Bronchial epithelial cell (primary cell): ENCODE measurements around the gene TSC2. TPM values are rescaled to one million over a fixed set of nuclear protein-coding genes. Genes with fewer than 3 reads are reported as not detected.
"Not testable (repeated sequence)": the region's sequence is repeated elsewhere in the genome, so short reads cannot be mapped to it uniquely, and the experiment has no call there.

Experiments used
- DNase-seq: peaks from one replicate; pipeline ENCODE4 v3.0.0-alpha.2; 2010; ENCODE audit warnings: low read depth
- FAIRE-seq: peaks from 2 replicates; lab custom pipeline; 2011; peaks lifted over from hg19 to GRCh38; lab: Jason Lieb, UNC
- H3K27me3 ChIP-seq: 2 replicates; pipeline ENCODE4 v1.5.1; 2011; ENCODE audit warnings: low read length; ENCODE audit not compliant: control insufficient read depth, insufficient read depth
- H3K36me3 ChIP-seq: 2 replicates; pipeline ENCODE4 v1.5.1; 2011; ENCODE audit warnings: low read length; ENCODE audit not compliant: control insufficient read depth, insufficient read depth
- H3K4me3 ChIP-seq: 2 replicates; pipeline ENCODE4 v1.5.1; 2011; ENCODE audit warnings: mild to moderate bottlenecking, low read depth, low read length, control low read depth
- total RNA-seq: library from RNA; depleted of rRNA; stranded (reverse); fragments of >200 nt; gene quantifications from 2 replicates; pipeline ENCODE4 v1.2.1, GENCODE V29; 2014
- TF ChIP-seq, protein P1 (sequence below): IDR thresholded peaks from 2 replicates; pipeline ENCODE4 v1.5.1; 2011; ENCODE audit warnings: mild to moderate bottlenecking, moderate library complexity, low read length, control low read depth, inconsistent platforms; ENCODE audit not compliant: insufficient read depth, severe bottlenecking

TSC2 gene
- total RNA-seq, 1 donor from 2014 or later: 25.0 TPM

DNA sequence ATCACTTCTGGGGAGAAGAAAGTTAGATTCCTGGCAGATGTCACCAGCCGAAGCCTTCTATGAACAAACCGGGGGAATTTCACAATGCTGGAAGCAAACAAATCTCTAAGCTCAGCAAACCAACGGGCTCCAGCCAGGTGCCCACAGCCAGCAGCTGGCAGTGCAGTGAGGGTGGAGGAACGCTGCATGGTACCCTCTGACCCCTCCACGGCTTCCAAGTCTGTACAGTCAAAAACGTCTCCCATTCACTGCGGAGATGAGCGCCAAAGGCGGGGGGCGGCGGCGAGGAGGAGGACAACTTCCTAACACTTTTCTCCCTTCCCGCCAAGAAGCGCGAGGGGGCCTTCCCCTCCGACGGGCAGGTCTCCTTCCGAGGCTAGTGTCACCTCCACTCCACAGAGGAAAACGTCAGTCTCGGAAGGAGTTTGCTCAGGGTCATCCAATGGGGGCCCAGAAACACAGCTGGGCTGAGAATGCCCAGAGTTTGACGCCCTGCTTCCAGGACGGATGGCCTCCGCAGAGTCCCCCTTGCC lies 39.1 kb upstream of the TSC2 start:
- no peak for DNase-seq
- Histone ChIP-seq H3K27me3 (no peaks in the 10 kb centered on the region), H3K4me3 (peak overlapping the region; percentile 59), H3K36me3 (peaks cover 23% of the 10 kb centered on the region)
- no peak for FAIRE-seq
- TF ChIP-seq, protein P1, sequence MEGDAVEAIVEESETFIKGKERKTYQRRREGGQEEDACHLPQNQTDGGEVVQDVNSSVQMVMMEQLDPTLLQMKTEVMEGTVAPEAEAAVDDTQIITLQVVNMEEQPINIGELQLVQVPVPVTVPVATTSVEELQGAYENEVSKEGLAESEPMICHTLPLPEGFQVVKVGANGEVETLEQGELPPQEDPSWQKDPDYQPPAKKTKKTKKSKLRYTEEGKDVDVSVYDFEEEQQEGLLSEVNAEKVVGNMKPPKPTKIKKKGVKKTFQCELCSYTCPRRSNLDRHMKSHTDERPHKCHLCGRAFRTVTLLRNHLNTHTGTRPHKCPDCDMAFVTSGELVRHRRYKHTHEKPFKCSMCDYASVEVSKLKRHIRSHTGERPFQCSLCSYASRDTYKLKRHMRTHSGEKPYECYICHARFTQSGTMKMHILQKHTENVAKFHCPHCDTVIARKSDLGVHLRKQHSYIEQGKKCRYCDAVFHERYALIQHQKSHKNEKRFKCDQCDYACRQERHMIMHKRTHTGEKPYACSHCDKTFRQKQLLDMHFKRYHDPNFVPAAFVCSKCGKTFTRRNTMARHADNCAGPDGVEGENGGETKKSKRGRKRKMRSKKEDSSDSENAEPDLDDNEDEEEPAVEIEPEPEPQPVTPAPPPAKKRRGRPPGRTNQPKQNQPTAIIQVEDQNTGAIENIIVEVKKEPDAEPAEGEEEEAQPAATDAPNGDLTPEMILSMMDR: no peak

DNA sequence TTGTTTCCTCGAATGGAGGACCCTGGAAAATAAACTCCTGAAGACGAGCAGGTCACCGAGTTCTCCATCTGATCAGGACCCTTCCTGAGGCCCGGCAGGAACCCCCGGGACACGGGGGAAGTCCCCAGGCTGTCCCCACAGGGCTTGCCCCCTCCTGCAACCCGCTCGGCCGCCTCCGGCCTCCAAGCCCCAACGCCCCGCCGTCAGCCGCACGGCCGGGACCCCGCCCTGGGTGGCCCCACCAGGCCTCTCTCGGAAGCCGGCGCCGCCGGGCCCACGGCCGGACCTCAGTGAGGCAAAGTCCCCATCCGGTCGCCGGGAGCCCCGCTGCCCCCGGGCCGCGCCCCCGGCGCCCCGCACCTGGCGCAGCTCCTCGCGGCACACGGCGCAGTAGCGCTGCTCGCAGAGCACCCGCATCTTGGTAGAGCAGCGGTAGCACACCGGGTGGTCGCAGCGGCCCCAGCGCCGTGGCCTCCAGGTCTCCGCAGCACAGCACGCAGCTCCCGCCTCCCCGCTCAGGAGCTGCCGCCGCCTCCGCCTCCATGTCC lies 38.5 kb upstream of the TSC2 start:
- H3K36me3 ChIP-seq: peaks cover 22% of the 10 kb centered on the region
- H3K4me3 ChIP-seq: peak overlapping the region; percentile 59
- DNase-seq (no peak), FAIRE-seq (no peak)
- H3K27me3 ChIP-seq: no peaks in the 10 kb centered on the region
- TF ChIP-seq, protein P1: no peak

DNA sequence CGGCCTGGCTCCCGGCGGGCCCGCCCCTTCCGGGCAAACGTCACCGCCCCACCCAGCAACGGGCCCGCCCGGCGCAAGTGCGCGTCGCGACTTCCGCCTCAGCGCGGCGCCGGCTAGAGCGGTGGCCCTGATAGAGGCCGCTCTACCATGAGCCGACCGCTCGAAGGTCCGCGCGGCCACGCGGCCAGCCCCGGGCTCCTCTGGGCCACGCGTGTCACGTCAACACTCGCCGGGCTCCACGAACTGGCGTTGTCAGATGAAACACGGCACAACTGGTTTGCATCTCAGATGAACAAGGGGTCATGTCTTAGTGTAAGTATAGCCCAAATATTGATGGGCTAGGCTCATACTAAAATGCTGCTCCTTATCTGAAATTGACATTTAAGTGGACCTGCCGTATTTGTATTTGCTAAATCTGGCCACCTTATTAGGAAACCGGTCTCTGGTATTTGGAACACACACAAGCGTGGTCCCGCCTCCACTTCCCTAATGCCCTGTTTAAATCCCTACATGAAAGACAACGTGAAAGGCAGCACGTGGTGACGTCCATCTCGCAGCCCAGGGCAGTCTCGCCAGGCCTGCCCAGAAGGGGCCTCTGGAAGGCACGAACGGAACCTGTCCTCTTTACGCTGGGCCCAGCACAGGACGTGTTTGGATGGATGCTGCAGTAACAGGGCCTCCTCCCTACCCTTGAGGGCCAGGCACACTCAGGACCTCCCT lies 37.8 kb upstream of the TSC2 start, which contains the start of gene ZNF598:
Gene ZNF598 (minus strand): TSS at position 31 of the 720 bp plus-strand sequence.
- Histone ChIP-seq H3K36me3 (peaks cover 17% of the 10 kb centered on the region), H3K4me3 (peak within 1 kb of the TSS; percentile 59), H3K27me3 (no peaks in the 10 kb centered on the region)
- DNase-seq (peak; percentile 52), FAIRE-seq (no peak)
- TF ChIP-seq, protein P1: peak; percentile 9

DNA sequence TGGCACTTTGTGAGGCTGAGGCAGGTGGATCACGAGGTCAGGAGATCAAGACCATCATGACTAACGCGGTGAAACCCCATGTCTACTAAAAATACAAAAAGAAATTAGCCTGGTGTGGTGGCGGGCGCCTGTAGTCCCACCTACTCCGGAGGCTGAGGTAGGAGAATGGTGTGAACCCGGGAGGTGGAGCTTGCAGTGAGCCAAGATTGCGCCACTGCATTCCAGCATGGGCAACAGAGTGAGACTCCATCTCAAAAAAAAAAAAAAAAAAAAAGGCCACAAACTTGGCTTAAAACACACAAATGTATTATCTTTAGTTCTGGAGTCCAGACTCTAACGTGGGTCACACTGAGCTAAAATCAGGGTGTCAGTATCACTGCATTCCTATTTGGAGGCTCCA lies 36.1 kb upstream of the TSC2 start:
- not testable (repeated sequence) for H3K27me3 ChIP-seq, FAIRE-seq, H3K4me3 ChIP-seq, H3K36me3 ChIP-seq, DNase-seq

DNA sequence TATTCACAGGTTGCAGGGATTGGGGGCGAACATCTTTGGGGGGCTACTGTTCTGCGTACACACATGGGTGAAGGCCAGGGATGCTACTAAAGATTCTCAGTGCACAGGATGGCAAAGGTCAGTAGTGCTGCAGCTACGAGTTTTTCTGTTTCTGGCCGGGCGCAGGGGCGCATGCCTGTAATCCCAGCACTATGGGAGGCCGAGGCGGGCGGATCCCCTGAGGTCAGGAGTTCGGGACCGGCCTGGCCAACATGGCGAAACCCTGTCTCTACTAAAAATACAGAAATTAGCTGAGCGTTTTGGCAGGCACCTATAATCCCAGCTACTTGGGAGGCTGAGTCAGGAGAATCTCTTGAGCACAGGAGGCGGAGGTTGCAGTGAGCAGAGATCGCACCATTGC lies 34.3 kb upstream of the TSC2 start:
- H3K36me3 ChIP-seq: no peaks in the 10 kb centered on the region
- no peak for FAIRE-seq
- H3K27me3 ChIP-seq: no peaks in the 10 kb centered on the region
- DNase-seq: no peak
- TF ChIP-seq, protein P1: no peak
- no peak overlapping the region for H3K4me3 ChIP-seq

DNA sequence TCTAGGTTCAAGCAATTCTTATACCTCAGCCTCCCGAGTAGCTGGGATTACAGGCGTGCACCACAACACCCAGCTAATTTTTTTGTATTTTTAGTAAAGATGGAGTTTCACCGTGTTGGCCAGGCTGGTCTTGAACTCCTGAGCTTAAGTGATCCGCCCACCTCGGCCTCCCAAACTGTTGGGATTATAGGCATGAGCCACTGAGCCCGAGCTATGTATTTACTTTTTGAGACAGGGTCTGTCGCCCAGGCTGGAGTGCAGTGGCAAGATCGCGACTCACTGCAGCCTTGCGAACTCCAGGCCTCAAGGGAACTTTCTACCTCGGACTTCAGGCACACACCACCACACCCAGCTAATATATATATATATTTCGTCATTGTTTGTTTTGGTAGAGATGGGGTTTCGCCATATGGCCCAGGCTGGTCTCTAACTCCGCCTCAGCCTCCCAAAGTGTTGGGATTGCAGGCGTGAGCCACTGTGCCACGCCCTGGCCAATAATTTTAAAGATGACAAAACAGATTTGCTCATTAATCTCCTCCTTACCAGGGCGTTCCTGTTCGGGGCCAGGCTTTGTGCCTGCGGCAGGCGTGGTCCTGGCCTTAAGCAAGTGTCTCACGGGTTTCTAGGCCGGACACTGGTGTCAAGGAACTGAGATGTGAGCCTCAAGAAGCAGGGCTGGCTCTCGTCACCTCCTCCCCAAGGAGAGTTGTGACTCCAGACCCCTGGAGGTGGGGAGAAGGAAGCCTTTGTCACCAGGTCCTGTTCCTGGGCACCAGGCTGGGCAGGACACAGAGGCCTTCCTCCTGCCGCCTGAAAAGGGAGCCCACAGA lies 32.5 kb upstream of the TSC2 start:
- no peaks in the 10 kb centered on the region for H3K36me3 ChIP-seq
- peaks cover 8% of the 10 kb centered on the region for H3K27me3 ChIP-seq
- TF ChIP-seq, protein P1: no peak
- DNase-seq: peak; percentile 93
- no peak overlapping the region for H3K4me3 ChIP-seq
- no peak for FAIRE-seq
